C4-2B (cell line): ENCODE data around the gene HRG.

Experiments used
- H3K27ac ChIP-seq: fragments of 450-650 bp; 2 replicates; pipeline ENCODE4 v1.5.1; 2017
- ZFX ChIP-seq: fragments of 450-650 bp; IDR thresholded peaks from 2 replicates; pipeline ENCODE4 v1.6.1; 2017
- TF ChIP-seq, protein P1 (sequence below): fragments of 450-650 bp; conservative IDR thresholded peaks from 2 replicates; pipeline ENCODE4 v1.5.1; 2017; ENCODE audit warnings: mild to moderate bottlenecking

Gene HRG

DNA sequence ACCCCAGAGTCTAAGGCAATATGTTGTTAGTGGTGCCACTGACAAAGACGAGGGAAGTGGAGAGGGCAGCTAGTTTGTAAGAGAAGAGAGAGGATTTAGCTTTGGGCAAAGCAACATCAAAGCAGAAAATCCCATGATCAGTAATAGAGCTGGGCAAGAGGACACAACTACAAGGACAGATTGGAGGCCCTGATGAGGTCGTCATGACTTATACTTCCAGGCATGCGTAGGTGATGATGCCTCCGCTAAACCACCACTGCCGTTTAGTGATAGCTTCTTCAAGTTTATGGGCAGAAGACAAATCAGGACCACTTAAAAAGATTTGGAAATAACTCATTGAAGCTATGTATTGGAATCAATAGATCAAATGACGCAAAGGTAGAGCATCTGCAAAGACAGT is 2.6 kb downstream of the HRG start:
- H3K27ac ChIP-seq = no peak overlapping the region
- TF ChIP-seq, protein P1, sequence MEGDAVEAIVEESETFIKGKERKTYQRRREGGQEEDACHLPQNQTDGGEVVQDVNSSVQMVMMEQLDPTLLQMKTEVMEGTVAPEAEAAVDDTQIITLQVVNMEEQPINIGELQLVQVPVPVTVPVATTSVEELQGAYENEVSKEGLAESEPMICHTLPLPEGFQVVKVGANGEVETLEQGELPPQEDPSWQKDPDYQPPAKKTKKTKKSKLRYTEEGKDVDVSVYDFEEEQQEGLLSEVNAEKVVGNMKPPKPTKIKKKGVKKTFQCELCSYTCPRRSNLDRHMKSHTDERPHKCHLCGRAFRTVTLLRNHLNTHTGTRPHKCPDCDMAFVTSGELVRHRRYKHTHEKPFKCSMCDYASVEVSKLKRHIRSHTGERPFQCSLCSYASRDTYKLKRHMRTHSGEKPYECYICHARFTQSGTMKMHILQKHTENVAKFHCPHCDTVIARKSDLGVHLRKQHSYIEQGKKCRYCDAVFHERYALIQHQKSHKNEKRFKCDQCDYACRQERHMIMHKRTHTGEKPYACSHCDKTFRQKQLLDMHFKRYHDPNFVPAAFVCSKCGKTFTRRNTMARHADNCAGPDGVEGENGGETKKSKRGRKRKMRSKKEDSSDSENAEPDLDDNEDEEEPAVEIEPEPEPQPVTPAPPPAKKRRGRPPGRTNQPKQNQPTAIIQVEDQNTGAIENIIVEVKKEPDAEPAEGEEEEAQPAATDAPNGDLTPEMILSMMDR = no peak
- TF ChIP-seq ZFX = no peak

DNA sequence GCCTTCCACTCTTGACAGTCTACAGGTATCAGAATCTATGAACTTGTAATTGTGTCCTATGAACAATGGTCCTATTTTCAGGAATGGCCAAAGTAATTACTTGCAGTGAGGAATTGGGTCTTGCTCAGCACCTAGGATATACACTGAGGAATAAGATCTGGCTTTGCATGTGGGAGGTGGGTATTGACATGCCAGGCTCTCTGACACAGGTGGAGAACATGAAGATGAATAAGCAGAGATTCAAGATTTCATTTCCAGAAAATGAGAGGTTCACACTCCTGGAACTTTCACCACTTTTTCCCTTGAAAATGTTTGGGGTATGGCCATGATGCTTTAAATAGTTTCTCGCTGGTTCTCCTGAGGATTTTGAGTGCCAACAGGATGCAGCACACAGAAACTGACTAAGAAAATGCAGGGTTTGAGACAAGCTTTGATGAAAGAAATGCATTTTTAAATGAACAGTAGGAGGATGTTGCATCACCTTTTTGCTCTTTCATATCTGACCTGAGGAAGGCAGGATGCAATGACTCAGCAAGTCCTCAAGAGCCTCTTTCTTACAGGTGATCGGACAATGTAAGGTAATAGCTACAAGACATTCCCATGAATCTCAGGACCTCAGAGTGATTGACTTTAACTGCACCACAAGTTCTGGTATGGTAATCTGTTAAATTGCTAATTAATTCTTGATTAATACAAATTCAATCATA is 3.7 kb downstream of the HRG start:
- no peak for TF ChIP-seq ZFX
- TF ChIP-seq, protein P1 = no peak
- no peak overlapping the region for H3K27ac ChIP-seq

DNA sequence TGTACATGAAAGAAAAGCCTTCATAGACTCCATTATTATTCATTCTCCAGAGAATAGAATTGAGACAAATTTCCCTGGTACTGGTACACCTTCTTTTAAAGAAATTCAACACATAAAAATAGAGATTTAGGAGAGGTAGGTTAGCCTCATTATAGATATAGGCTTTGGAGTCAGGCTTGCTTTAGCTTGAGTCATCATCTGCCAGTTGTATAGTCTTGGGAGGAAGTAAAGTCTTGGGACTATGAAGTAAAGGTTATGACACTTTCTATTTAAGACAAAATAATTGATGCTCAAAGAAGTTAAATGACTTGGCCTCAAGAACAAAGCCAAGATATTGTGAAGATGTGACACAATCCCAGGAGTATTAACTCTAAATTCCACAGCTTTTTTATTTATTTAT is 4.3 kb downstream of the HRG start:
- TF ChIP-seq ZFX = no peak
- TF ChIP-seq, protein P1 = no peak

DNA sequence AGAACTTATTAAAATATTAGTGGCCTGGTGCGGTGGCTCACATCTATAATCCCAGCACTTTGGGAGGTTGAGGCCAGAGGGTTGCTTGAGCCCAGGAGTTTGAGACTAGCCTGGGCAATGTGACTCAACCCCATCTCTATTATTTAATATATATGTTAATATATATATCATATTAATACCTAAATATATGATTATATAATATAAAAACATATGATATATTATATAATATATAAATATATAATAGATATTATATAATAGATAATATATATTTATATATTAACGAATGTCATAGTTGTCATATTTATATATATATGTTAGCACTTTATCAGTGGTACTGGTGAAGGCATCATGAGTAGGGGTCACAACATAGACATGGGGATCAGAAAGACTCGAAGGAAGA is 5.2 kb downstream of the HRG start:
- H3K27ac ChIP-seq = no peak overlapping the region
- TF ChIP-seq, protein P1 = no peak
- TF ChIP-seq ZFX = no peak

More for the DNA sequence above, 4.3 kb downstream of the HRG start:
- no peak overlapping the region for H3K27ac ChIP-seq

DNA sequence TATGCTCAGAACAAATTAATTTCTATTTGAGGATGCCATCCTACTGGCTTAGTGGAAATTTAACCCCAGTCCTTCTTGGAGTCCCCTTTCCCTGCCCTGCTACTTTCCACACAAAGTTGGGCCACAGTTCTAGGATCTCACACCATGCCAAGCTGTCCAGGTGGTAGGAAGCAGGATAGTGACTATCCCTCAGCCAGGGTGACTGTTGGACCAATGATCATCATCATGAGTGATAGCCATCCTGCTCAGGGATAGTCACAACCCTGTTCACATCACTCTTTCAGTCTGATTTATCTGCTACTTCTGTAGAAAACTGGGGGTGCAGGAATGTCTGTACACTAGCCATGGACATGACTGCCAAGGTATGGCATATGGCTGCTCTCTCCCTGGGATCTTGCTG is 12.8 kb downstream of the HRG start:
- no peak for TF ChIP-seq ZFX
- TF ChIP-seq, protein P1 = no peak
- H3K27ac ChIP-seq = no peak overlapping the region

DNA sequence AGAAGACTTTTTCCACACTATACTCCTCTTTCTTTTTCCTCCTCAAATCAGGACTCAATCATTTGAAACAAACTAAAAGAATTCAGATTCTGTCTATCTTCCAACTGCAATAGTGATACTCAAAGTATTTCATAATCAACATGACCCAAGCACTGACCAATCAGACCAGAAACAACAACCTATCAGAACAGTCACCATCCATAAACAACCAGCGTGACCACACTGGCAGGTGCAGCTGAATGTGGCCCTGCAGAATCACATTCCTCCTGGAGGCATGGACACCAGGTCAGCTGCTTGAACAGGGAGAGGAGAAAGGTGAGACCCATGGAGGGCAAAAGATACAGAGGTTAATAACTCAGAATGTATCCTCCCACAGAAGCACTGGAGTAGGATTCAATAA is 13.3 kb downstream of the HRG start:
- no peak overlapping the region for H3K27ac ChIP-seq
- TF ChIP-seq, protein P1 = no peak
- no peak for TF ChIP-seq ZFX

DNA sequence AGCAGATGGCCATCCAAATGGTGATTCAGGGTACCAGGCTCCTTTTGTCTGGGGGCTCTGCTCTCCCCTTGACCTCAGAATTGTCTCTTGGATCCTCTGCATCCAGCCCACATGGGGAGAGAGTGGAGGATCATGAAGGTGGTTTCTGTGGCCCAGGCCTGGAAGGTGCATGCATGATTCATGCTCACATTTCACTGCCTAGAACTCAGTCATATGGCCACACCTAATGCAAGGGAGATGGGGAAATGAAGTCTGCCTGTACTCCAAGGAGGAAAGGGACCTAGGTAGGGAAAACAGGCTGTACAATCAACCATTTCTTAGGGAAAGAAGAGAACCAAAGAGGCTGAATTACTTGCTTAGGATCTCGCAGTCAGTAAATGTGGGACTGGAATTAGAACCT is 15.1 kb downstream of the HRG start:
- no peak for TF ChIP-seq ZFX
- TF ChIP-seq, protein P1 = no peak

More for the DNA sequence above, 15.1 kb downstream of the HRG start:
- no peak overlapping the region for H3K27ac ChIP-seq
